ENCODE data around the gene NUBPL. TPM values are rescaled to one million over a fixed set of nuclear protein-coding genes. Genes with fewer than 3 reads are reported as not detected.

Gene NUBPL
- total and polyA plus RNA-seq, 7 donors = 3.3 to 16.3 (median 8.5) TPM

DNA sequence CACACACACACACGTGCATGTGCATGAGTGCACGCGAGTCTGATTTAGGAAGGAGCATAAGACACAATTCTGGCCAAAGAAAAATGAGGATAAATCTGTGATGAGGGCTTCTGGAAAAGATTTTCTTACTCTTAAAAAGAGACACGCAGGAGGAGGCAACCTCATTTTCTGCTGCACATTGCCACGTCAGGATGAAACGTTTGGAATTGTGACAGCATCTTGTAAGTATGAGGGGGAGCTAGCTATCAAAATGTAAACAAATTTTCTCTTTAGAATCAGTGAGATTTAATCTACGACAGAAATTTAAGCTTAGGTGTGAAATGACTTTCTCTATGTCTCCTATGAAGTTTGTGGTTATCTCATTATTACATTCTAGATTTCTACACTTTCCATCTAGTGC, 31.1 kb upstream of the NUBPL start:
- TF ChIP-seq, protein P1, sequence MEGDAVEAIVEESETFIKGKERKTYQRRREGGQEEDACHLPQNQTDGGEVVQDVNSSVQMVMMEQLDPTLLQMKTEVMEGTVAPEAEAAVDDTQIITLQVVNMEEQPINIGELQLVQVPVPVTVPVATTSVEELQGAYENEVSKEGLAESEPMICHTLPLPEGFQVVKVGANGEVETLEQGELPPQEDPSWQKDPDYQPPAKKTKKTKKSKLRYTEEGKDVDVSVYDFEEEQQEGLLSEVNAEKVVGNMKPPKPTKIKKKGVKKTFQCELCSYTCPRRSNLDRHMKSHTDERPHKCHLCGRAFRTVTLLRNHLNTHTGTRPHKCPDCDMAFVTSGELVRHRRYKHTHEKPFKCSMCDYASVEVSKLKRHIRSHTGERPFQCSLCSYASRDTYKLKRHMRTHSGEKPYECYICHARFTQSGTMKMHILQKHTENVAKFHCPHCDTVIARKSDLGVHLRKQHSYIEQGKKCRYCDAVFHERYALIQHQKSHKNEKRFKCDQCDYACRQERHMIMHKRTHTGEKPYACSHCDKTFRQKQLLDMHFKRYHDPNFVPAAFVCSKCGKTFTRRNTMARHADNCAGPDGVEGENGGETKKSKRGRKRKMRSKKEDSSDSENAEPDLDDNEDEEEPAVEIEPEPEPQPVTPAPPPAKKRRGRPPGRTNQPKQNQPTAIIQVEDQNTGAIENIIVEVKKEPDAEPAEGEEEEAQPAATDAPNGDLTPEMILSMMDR (IDR thresholded peaks at IDR 0.05) = no peak
- H3K27me3 ChIP-seq (ENCODE audit: insufficient read depth in 3 of 3, low read length in 2 of 3) = no peaks in the 10 kb centered on the region
- WGBS, 3 donors = 56 to 70% (median 61%) methylated on average over 7 of the region's 7 CpGs
- intact Hi-C loops (cut with DNase I) = no loop called here
- ATAC-seq (no peak), DNase-seq (no peak)
- H3K4me1 ChIP-seq = no peaks in the 10 kb centered on the region
- no peaks in the 10 kb centered on the region for H3K36me3 ChIP-seq (ENCODE audit: insufficient read depth in 1 of 2, low read depth in 1 of 2)
- H3K4me3 ChIP-seq = no peak overlapping the region
- H3K27ac ChIP-seq = no peak overlapping the region
- no peaks in the 10 kb centered on the region for H3K9me3 ChIP-seq

DNA sequence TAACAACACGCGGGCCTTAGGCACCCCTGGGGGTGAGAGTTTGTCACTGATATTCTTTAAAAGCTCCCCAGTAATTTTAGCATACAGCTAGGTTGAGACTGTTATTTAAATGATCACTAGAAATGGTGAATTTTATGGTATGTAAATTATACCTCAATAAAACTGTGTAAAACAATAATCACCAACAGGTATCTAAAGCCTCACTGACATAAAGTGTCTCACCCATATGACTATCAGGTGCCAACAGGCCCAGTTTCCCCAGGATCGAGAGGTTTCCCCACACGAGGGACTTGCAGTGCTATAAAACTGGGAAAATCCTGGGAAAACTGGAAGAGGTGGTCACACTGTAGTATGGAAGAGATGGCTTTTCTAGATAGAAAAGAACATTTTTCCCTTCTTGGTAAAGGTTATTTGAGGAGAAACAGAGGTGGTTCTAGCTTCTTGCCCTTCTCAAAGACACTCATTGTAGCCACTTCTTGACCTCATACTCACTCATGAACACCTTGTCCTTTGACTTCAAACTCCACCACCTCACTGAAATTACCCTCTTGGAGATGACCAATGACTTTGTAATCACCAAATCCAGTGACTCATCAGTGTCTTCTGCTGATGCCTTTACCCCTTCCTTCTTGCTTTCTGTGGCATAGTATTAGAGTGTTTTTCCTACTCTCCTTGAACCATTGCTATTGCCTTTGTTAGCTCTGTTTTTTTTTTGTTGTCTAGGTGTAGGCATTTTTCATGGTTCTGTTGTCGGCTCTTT, 24.8 kb upstream of the NUBPL start:
- WGBS, 3 donors = 77% methylated on average over 5 of the region's 5 CpGs
- intact Hi-C loops (cut with DNase I) = no loop called here
- Histone ChIP-seq H3K27me3 (ENCODE audit: insufficient read depth in 3 of 3, low read length in 2 of 3) (no peaks in the 10 kb centered on the region), H3K4me1 (no peaks in the 10 kb centered on the region), H3K36me3 (ENCODE audit: insufficient read depth in 1 of 2, low read depth in 1 of 2) (no peaks in the 10 kb centered on the region), H3K4me3 (no peak overlapping the region), H3K27ac (no peak overlapping the region), H3K9me3 (no peaks in the 10 kb centered on the region)
- ATAC-seq (no peak), DNase-seq (no peak)
- TF ChIP-seq, protein P1 (IDR thresholded peaks at IDR 0.05) = no peak

GRCh38 chr14:31541702-31542101, 19.5 kb upstream of the NUBPL start:
- intact Hi-C loops (cut with DNase I) = no loop called here
- no peak overlapping the region for H3K4me3 ChIP-seq
- H3K27ac ChIP-seq = no peak overlapping the region
- TF ChIP-seq, protein P1 (IDR thresholded peaks at IDR 0.05) = no peak
- no peaks in the 10 kb centered on the region for H3K4me1 ChIP-seq
- H3K9me3 ChIP-seq = no peaks in the 10 kb centered on the region
- DNase-seq = no peak
- no peaks in the 10 kb centered on the region for H3K27me3 ChIP-seq (ENCODE audit: insufficient read depth in 3 of 3, low read length in 2 of 3)
- H3K36me3 ChIP-seq (ENCODE audit: insufficient read depth in 1 of 2, low read depth in 1 of 2) = no peaks in the 10 kb centered on the region
- ATAC-seq = no peak
- WGBS, 3 donors = 91 to 94% (median 92%) methylated on average over 1 of the region's 1 CpG

DNA sequence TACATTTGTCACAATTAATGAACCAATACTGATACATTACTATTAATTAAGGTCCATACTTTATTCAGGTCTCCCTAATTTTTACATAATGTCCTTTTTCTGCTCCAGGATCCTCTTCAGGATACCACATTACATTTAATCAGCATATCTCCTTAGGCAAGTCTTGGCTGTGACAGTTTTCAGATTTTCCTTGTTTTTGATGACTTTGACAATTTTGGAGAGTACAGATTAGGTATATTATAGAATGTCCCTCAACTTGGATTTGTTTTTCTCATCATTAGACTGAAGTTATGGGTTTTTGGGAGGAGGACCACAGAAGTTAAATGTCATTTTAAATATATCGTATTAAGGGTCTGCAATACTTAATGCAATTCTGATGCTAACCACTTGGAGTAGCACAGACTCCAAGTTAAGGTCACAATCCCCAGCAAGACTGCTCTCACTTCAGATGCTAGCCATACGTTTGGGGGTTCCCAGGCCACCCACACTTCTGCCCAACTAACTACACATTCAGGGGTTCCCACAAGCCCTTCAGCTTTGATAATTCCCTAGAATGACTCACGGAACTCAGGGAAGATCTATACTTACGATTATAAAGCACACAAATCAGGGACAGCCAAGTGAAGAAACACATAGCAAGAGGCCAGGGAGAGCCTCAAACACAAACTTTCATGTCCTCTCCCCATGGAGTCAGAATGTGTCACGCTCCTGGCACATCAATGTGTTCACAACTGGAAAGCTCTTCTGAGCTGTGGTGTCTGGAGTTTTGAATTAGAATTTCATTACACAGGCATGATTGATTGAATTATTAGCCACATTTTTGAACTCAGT, 17.0 kb upstream of the NUBPL start:
- intact Hi-C loops (cut with DNase I) = no loop called here
- Histone ChIP-seq H3K27ac (no peak overlapping the region), H3K27me3 (ENCODE audit: insufficient read depth in 3 of 3, low read length in 2 of 3) (no peaks in the 10 kb centered on the region), H3K4me3 (no peak overlapping the region), H3K9me3 (no peaks in the 10 kb centered on the region), H3K4me1 (no peaks in the 10 kb centered on the region), H3K36me3 (ENCODE audit: insufficient read depth in 1 of 2, low read depth in 1 of 2) (no peaks in the 10 kb centered on the region)
- 65 to 69% (median 66%) methylated on average over 5 of the region's 5 CpGs for WGBS, 3 donors
- TF ChIP-seq, protein P1 (IDR thresholded peaks at IDR 0.05) = no peak
- no peak for ATAC-seq
- no peak for DNase-seq
